ENCODE results near the gene IQSEC2.
A peak's percentile ranks its signal among the peaks of the same experiment; 100 is the strongest.

The IQSEC2 gene

GRCh38 chrX:53241558-53241957 is 39.8 kb downstream of the IQSEC2 start:
- DNase-seq, result no peak

GRCh38 chrX:53239474-53239873 is 41.9 kb downstream of the IQSEC2 start:
- no peak for DNase-seq

- no peak for DNase-seq
Measured at GRCh38 chrX:53237056-53237455, 44.3 kb downstream of the IQSEC2 start.

- no peak for DNase-seq
Measured at GRCh38 chrX:53236025-53236679, 45.2 kb downstream of the IQSEC2 start.

- DNase-seq, result no peak
Measured at GRCh38 chrX:53235566-53235965, 45.8 kb downstream of the IQSEC2 start.

GRCh38 chrX:53234484-53234883 is 46.9 kb downstream of the IQSEC2 start:
- DNase-seq, result no peak

- DNase-seq, result no peak
Measured at GRCh38 chrX:53233536-53233935, 47.8 kb downstream of the IQSEC2 start.

GRCh38 chrX:53230116-53230515 is 51.3 kb downstream of the IQSEC2 start:
- no peak for DNase-seq

- no peak for DNase-seq
Measured at GRCh38 chrX:53227224-53227765, 54.1 kb downstream of the IQSEC2 start.

- peak; percentile 71 for DNase-seq
Measured at GRCh38 chrX:53224860-53225797, 56.3 kb downstream of the IQSEC2 start, which contains the start of gene KDM5C. TSS of gene KDM5C (minus strand) at chrX:53225207. CDS start at chrX:53224889, 318 bp downstream.

- no peak for DNase-seq
Measured at GRCh38 chrX:53223955-53224859, 57.2 kb downstream of the IQSEC2 start.

- no peak for DNase-seq
Measured at GRCh38 chrX:53223068-53223693, 58.2 kb downstream of the IQSEC2 start.

All from NCI-H526 treated with DMSO at 0.1 percent for 48 hours (cell line).